HepG2 (cell line): ENCODE results near the gene LDB3. TPM values are rescaled to one million over a fixed set of nuclear protein-coding genes. Genes with fewer than 3 reads are reported as not detected.

Experiments
- ARNTL ChIP-seq: sonication (generic); formaldehyde crosslinking; IDR thresholded peaks from 2 replicates; pipeline ENCODE4 v1.4.0; 2020; ENCODE audit warnings: mild to moderate bottlenecking, missing genetic modification reagents
- DR1 ChIP-seq: sonication (generic); formaldehyde crosslinking; IDR thresholded peaks from 2 replicates; pipeline ENCODE4 v1.8.0; 2021; ENCODE audit warnings: mild to moderate bottlenecking, missing genetic modification reagents, inconsistent platforms
- GABPB1 ChIP-seq: IDR thresholded peaks from 2 replicates; pipeline ENCODE4 v1.6.1; 2016; ENCODE audit warnings: mild to moderate bottlenecking, missing genetic modification reagents, moderate library complexity, missing compliant biosample characterization
- JUND ChIP-seq: sonication (generic); formaldehyde crosslinking; IDR thresholded peaks from 2 replicates; pipeline ENCODE4 v1.8.0; 2022; ENCODE audit warnings: mild to moderate bottlenecking, missing genetic modification reagents
- KAT8 ChIP-seq: IDR thresholded peaks from 2 replicates; pipeline ENCODE4 v1.6.1; 2016; ENCODE audit warnings: missing genetic modification reagents, missing compliant biosample characterization
- KLF12 ChIP-seq: sonication (generic); formaldehyde crosslinking; IDR thresholded peaks from 2 replicates; pipeline ENCODE4 v1.4.0; 2020; ENCODE audit warnings: missing genetic modification reagents, borderline replicate concordance
- KMT2A ChIP-seq: sonication (generic); formaldehyde crosslinking; IDR thresholded peaks from 2 replicates; pipeline ENCODE4 v1.4.0; 2020; ENCODE audit warnings: missing genetic modification reagents
- MED1 ChIP-seq: sonication (generic); formaldehyde crosslinking; IDR thresholded peaks from 2 replicates; pipeline ENCODE4 v1.4.0; 2020; ENCODE audit warnings: missing genetic modification reagents
- MXI1 ChIP-seq: IDR thresholded peaks from 3 replicates; pipeline ENCODE4 v1.6.1; 2012; ENCODE audit warnings: low read depth, low read length, inconsistent platforms, borderline replicate concordance
- MYNN ChIP-seq: sonication (generic); formaldehyde crosslinking; IDR thresholded peaks from 2 replicates; pipeline ENCODE4 v1.4.0; 2020; ENCODE audit warnings: mild to moderate bottlenecking, low read depth, missing genetic modification reagents
- POGZ ChIP-seq: sonication (generic); formaldehyde crosslinking; IDR thresholded peaks from 2 replicates; pipeline ENCODE4 v1.4.0; 2020; ENCODE audit warnings: mild to moderate bottlenecking, missing genetic modification reagents
- RAD21 ChIP-seq: fragments of 450-650 bp; formaldehyde crosslinking; IDR thresholded peaks from 2 replicates; pipeline ENCODE4 v1.5.0; 2020; ENCODE audit warnings: mild to moderate bottlenecking
- RORA ChIP-seq: sonication (generic); formaldehyde crosslinking; IDR thresholded peaks from 2 replicates; pipeline ENCODE4 v1.5.0; 2020; ENCODE audit warnings: mild to moderate bottlenecking, missing genetic modification reagents, moderate library complexity
- TGIF2 ChIP-seq: IDR thresholded peaks from 2 replicates; pipeline ENCODE4 v1.6.1; 2016; ENCODE audit warnings: control low read depth, missing compliant biosample characterization
- UBTF ChIP-seq: sonication (generic); formaldehyde crosslinking; IDR thresholded peaks from 2 replicates; pipeline ENCODE4 v1.4.0; 2020; ENCODE audit warnings: mild to moderate bottlenecking, missing genetic modification reagents
- ZEB1 ChIP-seq: IDR thresholded peaks from 2 replicates; pipeline ENCODE4 v1.6.1; 2012; ENCODE audit warnings: mild to moderate bottlenecking, low read depth, inconsistent platforms; ENCODE audit not compliant: insufficient replicate concordance
- ZNF12 ChIP-seq: sonication (generic); formaldehyde crosslinking; IDR thresholded peaks from 2 replicates; pipeline ENCODE4 v1.5.0; 2020; ENCODE audit warnings: missing genetic modification reagents
- ZNF263 ChIP-seq: sonication (generic); formaldehyde crosslinking; IDR thresholded peaks from 2 replicates; pipeline ENCODE4 v1.4.0; 2020; ENCODE audit warnings: missing genetic modification reagents
- ZNF530 ChIP-seq: sonication (generic); formaldehyde crosslinking; IDR thresholded peaks from 2 replicates; pipeline ENCODE4 v1.5.0; 2020; ENCODE audit warnings: low read depth, mild to moderate bottlenecking, missing genetic modification reagents
- ZNF816 ChIP-seq: sonication (generic); formaldehyde crosslinking; IDR thresholded peaks from 2 replicates; pipeline ENCODE4 v1.8.0; 2022; ENCODE audit warnings: missing genetic modification reagents, mild to moderate bottlenecking, borderline replicate concordance
- ZSCAN25 ChIP-seq: sonication (generic); formaldehyde crosslinking; IDR thresholded peaks from 2 replicates; pipeline ENCODE4 v1.8.0; 2022; ENCODE audit warnings: mild to moderate bottlenecking, missing genetic modification reagents
- polyA plus RNA-seq, 8 experiments: library from polyadenylated mRNA; depleted of rRNA in 3 of 8; stranded (reverse) in 7 of 8; unstranded in 1 of 8; fragments of >200 nt; fragmentation: Illumina TruSeq in 4 of 8; extraction: Trizol in 4 of 8; gene quantifications; 2 replicates each; pipeline versions ENCODE4 v1.2.1 to v1.2.3, GENCODE V29; 2011 to 2016; ENCODE audit warnings: low read depth in 4 of 8, missing spikeins in 1 of 8, mixed read lengths in 1 of 8; ENCODE audit not compliant: insufficient read depth in 1 of 8
- total RNA-seq, 5 experiments: library from RNA; depleted of rRNA; stranded (reverse); fragments of >200 nt; fragmentation: Illumina TruSeq; extraction: Trizol; gene quantifications; 2 replicates each; pipeline ENCODE4 v1.2.3, GENCODE V29; 2016; ENCODE audit warnings: low read depth in 1 of 5
- TF ChIP-seq, protein P1 (sequence below): sonication (generic); formaldehyde crosslinking; IDR thresholded peaks from 2 replicates; pipeline ENCODE4 v1.4.0; 2020; ENCODE audit warnings: missing genetic modification reagents
- TF ChIP-seq, protein P2 (sequence below): sonication (generic); formaldehyde crosslinking; IDR thresholded peaks from 2 replicates; pipeline ENCODE4 v1.8.0; 2022; ENCODE audit warnings: missing genetic modification reagents, mild to moderate bottlenecking, borderline replicate concordance
- TF ChIP-seq, protein P3 (sequence below): sonication (generic); formaldehyde crosslinking; conservative IDR thresholded peaks from 2 replicates; pipeline ENCODE4 v1.4.0; 2020; ENCODE audit warnings: missing genetic modification reagents
- TF ChIP-seq, protein P4 (sequence below): sonication (generic); formaldehyde crosslinking; conservative IDR thresholded peaks from 2 replicates; pipeline ENCODE4 v1.4.0; 2020; ENCODE audit warnings: missing genetic modification reagents

The LDB3 gene
- total and polyA plus RNA-seq, 2 of the 13 experiments (the other 11 are each of a cell fraction or from before 2014, with no cell fraction given): not detected

DNA sequence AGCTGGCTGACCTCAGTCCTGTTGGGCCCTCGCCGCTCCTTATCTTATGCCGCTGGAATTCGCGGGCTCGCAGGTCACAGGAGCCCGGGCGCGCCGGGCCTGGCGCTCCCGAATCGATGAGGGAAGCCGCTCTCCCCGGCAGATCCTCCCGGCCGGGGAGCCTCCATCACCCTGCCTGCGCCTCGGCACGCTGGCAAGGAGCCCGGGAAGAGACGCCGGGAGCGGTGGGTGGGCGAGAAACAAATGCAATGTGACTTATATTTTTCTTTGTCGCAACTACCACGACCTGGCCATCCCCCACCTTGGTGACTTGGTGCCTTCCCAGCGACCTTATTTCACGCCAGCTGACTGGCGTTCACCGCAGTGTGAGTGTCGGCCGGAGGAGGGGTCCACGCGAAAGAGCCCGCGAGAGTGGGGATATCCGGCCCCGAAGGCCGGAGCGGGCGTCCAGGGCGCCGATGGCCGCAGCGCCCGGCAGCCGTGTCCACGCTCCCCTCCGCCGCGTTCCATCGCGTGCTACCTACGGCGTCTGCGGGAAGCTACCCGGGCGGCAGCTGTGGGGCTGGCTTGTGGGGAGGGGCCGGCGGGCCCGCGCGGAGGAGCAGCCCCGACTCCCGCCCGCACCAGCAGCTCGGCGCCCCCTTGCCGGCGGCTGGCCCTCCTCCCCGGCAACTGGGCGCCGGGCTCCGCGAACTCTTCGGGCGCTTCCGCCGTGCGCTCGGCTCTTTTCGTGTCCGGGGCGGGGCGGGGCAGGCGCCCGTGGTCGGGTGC is 87.6 kb downstream of the LDB3 start (continued):
- TF ChIP-seq ZNF816 (CRISPR knock-in tag): peak; percentile 61; the same call in 1 of the 2 replicates
- peak; percentile 47; the same call in 1 of the 2 replicates for TF ChIP-seq POGZ (CRISPR knock-in tag)
- 0 out of 2 replicates have a peak, but pooled peaks have one; percentile 39 for TF ChIP-seq ZNF530 (CRISPR knock-in tag)
- 0 out of 2 replicates have a peak, but pooled peaks have one; percentile 33 for TF ChIP-seq ARNTL (CRISPR knock-in tag)
- TF ChIP-seq MED1 (CRISPR knock-in tag): peak; percentile 34
- TF ChIP-seq, protein P1, sequence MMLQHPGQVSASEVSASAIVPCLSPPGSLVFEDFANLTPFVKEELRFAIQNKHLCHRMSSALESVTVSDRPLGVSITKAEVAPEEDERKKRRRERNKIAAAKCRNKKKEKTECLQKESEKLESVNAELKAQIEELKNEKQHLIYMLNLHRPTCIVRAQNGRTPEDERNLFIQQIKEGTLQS (CRISPR knock-in tag): 0 out of 2 replicates have a peak, but pooled peaks have one; percentile 27
- peak; percentile 33; the same call in 1 of the 3 replicates for TF ChIP-seq MXI1
- no peak for TF ChIP-seq TGIF2 (CRISPR knock-in tag)
- no peak; the same call in 1 of the 2 replicates for TF ChIP-seq KAT8 (CRISPR knock-in tag)
- TF ChIP-seq ZEB1: peak; percentile 40
- TF ChIP-seq KLF12: 0 out of 2 replicates have a peak, but pooled peaks have one; percentile 21
- peak; percentile 91 for TF ChIP-seq UBTF (CRISPR knock-in tag)
- TF ChIP-seq RORA (CRISPR knock-in tag): no peak
- TF ChIP-seq GABPB1 (CRISPR knock-in tag): peak; percentile 60; the same call in 1 of the 2 replicates
- TF ChIP-seq, protein P2, sequence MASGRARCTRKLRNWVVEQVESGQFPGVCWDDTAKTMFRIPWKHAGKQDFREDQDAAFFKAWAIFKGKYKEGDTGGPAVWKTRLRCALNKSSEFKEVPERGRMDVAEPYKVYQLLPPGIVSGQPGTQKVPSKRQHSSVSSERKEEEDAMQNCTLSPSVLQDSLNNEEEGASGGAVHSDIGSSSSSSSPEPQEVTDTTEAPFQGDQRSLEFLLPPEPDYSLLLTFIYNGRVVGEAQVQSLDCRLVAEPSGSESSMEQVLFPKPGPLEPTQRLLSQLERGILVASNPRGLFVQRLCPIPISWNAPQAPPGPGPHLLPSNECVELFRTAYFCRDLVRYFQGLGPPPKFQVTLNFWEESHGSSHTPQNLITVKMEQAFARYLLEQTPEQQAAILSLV (CRISPR knock-in tag): peak; percentile 41; the same call in 1 of the 2 replicates
- TF ChIP-seq DR1: peak; percentile 68; the same call in 1 of the 2 replicates
- peak; percentile 59; the same call in 1 of the 2 replicates for TF ChIP-seq ZSCAN25
- peak; percentile 18 for TF ChIP-seq ZNF263 (CRISPR knock-in tag)
- TF ChIP-seq ZNF12: 0 out of 2 replicates have a peak, but pooled peaks have one; percentile 28
- TF ChIP-seq RAD21 (CRISPR knock-in tag): peak; percentile 58
- no peak for TF ChIP-seq JUND (CRISPR knock-in tag)
- peak; percentile 76 for TF ChIP-seq KMT2A (CRISPR knock-in tag)
- TF ChIP-seq, protein P3, sequence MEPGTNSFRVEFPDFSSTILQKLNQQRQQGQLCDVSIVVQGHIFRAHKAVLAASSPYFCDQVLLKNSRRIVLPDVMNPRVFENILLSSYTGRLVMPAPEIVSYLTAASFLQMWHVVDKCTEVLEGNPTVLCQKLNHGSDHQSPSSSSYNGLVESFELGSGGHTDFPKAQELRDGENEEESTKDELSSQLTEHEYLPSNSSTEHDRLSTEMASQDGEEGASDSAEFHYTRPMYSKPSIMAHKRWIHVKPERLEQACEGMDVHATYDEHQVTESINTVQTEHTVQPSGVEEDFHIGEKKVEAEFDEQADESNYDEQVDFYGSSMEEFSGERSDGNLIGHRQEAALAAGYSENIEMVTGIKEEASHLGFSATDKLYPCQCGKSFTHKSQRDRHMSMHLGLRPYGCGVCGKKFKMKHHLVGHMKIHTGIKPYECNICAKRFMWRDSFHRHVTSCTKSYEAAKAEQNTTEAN (CRISPR knock-in tag): no peak
- TF ChIP-seq MYNN (CRISPR knock-in tag): no peak
- TF ChIP-seq, protein P4, sequence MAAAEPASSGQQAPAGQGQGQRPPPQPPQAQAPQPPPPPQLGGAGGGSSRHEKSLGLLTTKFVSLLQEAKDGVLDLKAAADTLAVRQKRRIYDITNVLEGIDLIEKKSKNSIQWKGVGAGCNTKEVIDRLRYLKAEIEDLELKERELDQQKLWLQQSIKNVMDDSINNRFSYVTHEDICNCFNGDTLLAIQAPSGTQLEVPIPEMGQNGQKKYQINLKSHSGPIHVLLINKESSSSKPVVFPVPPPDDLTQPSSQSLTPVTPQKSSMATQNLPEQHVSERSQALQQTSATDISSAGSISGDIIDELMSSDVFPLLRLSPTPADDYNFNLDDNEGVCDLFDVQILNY: peak; percentile 65; the same call in 1 of the 2 replicates
